ENCODE data around the gene ASTN1. TPM values are rescaled to one million over a fixed set of nuclear protein-coding genes. Genes with fewer than 3 reads are reported as not detected.

The ASTN1 gene
- total and polyA plus RNA-seq, 9 of the 15 experiments (the other 6 are each of a cell fraction or from before 2014, with no cell fraction given): 0.05 to 0.22 (median 0.18) TPM

GRCh38 chr1:176858433-176858916 lies 306.0 kb downstream of the ASTN1 start (continued):
- TF ChIP-seq E2F4 (CRISPR knock-in tag; IDR thresholded peaks at IDR 0.05; ENCODE audit: low read depth) (no peak), FOXJ3 (CRISPR knock-in tag; IDR thresholded peaks at IDR 0.05) (no peak), LEF1 (IDR thresholded peaks at IDR 0.05) (no peak), THRAP3 (IDR thresholded peaks at IDR 0.05; ENCODE audit: borderline replicate concordance) (no peak), TCFL5 (CRISPR knock-in tag; conservative IDR thresholded peaks at IDR 0.05) (no peak), HIVEP1 (CRISPR knock-in tag; IDR thresholded peaks at IDR 0.05) (no peak), STAT5A (IDR thresholded peaks at IDR 0.05; ENCODE audit: borderline replicate concordance, low read length) (no peak), ZNF740 (CRISPR knock-in tag; IDR thresholded peaks at IDR 0.05) (no peak), ZNF740 (tag; IDR thresholded peaks at IDR 0.05) (no peak), KDM1A (IDR thresholded peaks at IDR 0.05) (peak in 1 of 2 experiments; percentile 29; a peak in 1 of 4 replicates), ETV1 (tag; conservative IDR thresholded peaks at IDR 0.05; ENCODE audit: low read depth) (no peak), JUND (IDR thresholded peaks at IDR 0.05; ENCODE audit: borderline replicate concordance, low read depth, low read length) (peak; percentile 47; the same call in 1 of the 2 replicates), JUND (tag; IDR thresholded peaks at IDR 0.05; ENCODE audit: borderline replicate concordance, low read depth, low read length) (peak; percentile 51; the same call in 2 of the 3 replicates), SP1 (CRISPR knock-in tag; IDR thresholded peaks at IDR 0.05) (no peak), MEIS2 (IDR thresholded peaks at IDR 0.05; ENCODE audit: partially characterized antibody) (peak; percentile 99), RCOR1 (IDR thresholded peaks at IDR 0.05; ENCODE audit: borderline replicate concordance in 1 of 2, low read depth in 2 of 2, low read length in 2 of 2) (peak in 1 of 2 experiments; percentile 90; a peak in 2 of 4 replicates), ZNF583 (CRISPR knock-in tag; IDR thresholded peaks at IDR 0.05) (no peak), C11orf30 (IDR thresholded peaks at IDR 0.05; ENCODE audit: low read depth) (peak; percentile 92), HOXB6 (CRISPR knock-in tag; IDR thresholded peaks at IDR 0.05; ENCODE audit: borderline replicate concordance) (no peak), MAFG (tag; conservative IDR thresholded peaks at IDR 0.05) (peak; percentile 95), ZBTB12 (CRISPR knock-in tag; IDR thresholded peaks at IDR 0.05) (no peak), TRIM24 (IDR thresholded peaks at IDR 0.05) (no peak), SIRT6 (IDR thresholded peaks at IDR 0.05; ENCODE audit: low read depth, low read length) (no peak), SIX5 (IDR thresholded peaks at IDR 0.05; ENCODE audit: borderline replicate concordance in 1 of 2, insufficient read depth in 1 of 2, low read depth in 1 of 2, low read length in 2 of 2) (no peak), TRIM25 (IDR thresholded peaks at IDR 0.05; ENCODE audit: borderline replicate concordance) (no peak), CC2D1A (IDR thresholded peaks at IDR 0.05) (no peak)

All from K562 (cell line).